A549 (cell line): Measurements from ENCODE around the gene ANO4. TPM values are rescaled to one million over a fixed set of nuclear protein-coding genes. Genes with fewer than 3 reads are reported as not detected.

Source experiments
- ATAC-seq, 2 experiments: fragments of 200-7000 bp in 1 of 2; fragments of >200 bp in 1 of 2; cut with Nextera tagmentation in 1 of 2; cut with Tn5 transposase in 1 of 2; 3 replicates each; pipeline versions ENCODE4 v1.8.0 to v1.9.1; 2018 to 2020; ENCODE audit warnings: mild to moderate bottlenecking in 1 of 2, moderate library complexity in 1 of 2
- CTCF ChIA-PET: fragments of 300-600 bp; sonication (Branson Sonifier 250); formaldehyde crosslinking; extraction: SDS; loops from one replicate; lab custom pipeline; 2021; ENCODE audit warnings: antibody characterized with exemption, inconsistent platforms; lab: Yijun Ruan, JAX
- POLR2A ChIA-PET: fragments of 350-600 bp; formaldehyde crosslinking; extraction: SDS; loops from one replicate; lab custom pipeline; 2021; ENCODE audit warnings: antibody characterized with exemption, inconsistent platforms; lab: Yijun Ruan, JAX
- DNase-seq, 2 experiments: peaks; one replicate each; pipeline versions ENCODE4 v3.0.0 to v3.0.0-alpha.2; 2011 to 2016; ENCODE audit warnings: low read depth in 1 of 2, low spot score in 1 of 2
- FAIRE-seq: peaks from 2 replicates; lab custom pipeline; 2011; peaks lifted over from hg19 to GRCh38; lab: Jason Lieb, UNC
- H3K27ac ChIP-seq, 2 experiments: fragments of >200 bp; sonication (Bioruptor Twin); formaldehyde crosslinking; 3 replicates each; pipeline ENCODE4 v1.5.1; 2016 to 2017
- H3K4me1 ChIP-seq: fragments of >200 bp; sonication (Bioruptor Twin); formaldehyde crosslinking; 3 replicates; pipeline ENCODE4 v1.6.1; 2016
- H3K4me2 ChIP-seq: fragments of >200 bp; sonication (Bioruptor Twin); formaldehyde crosslinking; 3 replicates; pipeline ENCODE4 v1.6.1; 2016
- H3K4me3 ChIP-seq: fragments of >200 bp; sonication (Bioruptor Twin); formaldehyde crosslinking; 3 replicates; pipeline ENCODE4 v1.5.1; 2016
- H3K9me3 ChIP-seq: fragments of >200 bp; sonication (Bioruptor Twin); formaldehyde crosslinking; 3 replicates; pipeline ENCODE4 v1.6.1; 2016
- BHLHE40 ChIP-seq: IDR thresholded peaks from 2 replicates; pipeline ENCODE4 v1.6.1; 2012; ENCODE audit warnings: low read depth, low read length, inconsistent platforms
- CBX2 ChIP-seq: fragments of 200-600 bp; sonication (generic); IDR thresholded peaks from 2 replicates; pipeline ENCODE4 v1.6.1; 2016; ENCODE audit warnings: low read depth, mild to moderate bottlenecking, borderline replicate concordance
- CEBPB ChIP-seq, 2 experiments: fragments of >200 bp in 1 of 2; sonication (Bioruptor Twin) in 1 of 2; formaldehyde crosslinking in 1 of 2; IDR thresholded peaks; 2 replicates each; pipeline ENCODE4 v1.6.1; 2012 to 2016
- ESRRA ChIP-seq: fragments of 150-350 bp; IDR thresholded peaks from 2 replicates; pipeline ENCODE4 v1.6.1; 2014; ENCODE audit warnings: mild to moderate bottlenecking, low read length, borderline replicate concordance
- FOSL2 ChIP-seq, 2 experiments: fragments of 450-650 bp in 1 of 2; fragments of >200 bp in 1 of 2; sonication (Bioruptor Twin) in 1 of 2; formaldehyde crosslinking; IDR thresholded peaks; 2 replicates each; pipeline versions ENCODE4 v1.5.0 to v1.6.1; 2016 to 2020; ENCODE audit warnings: mild to moderate bottlenecking in 1 of 2, moderate library complexity in 1 of 2
- GATA3 ChIP-seq: IDR thresholded peaks from 2 replicates; pipeline ENCODE4 v1.6.1; 2012; ENCODE audit warnings: borderline replicate concordance
- HOXB5 ChIP-seq: fragments of 250-450 bp; sonication (Bioruptor Pico); IDR thresholded peaks from 2 replicates; pipeline ENCODE4 v1.5.0; 2020; ENCODE audit warnings: mild to moderate bottlenecking, moderate library complexity
- JUN ChIP-seq, 2 experiments: fragments of >200 bp; sonication (Bioruptor Twin); formaldehyde crosslinking; IDR thresholded peaks; 2 replicates in 1 of 2; 3 replicates in 1 of 2; pipeline ENCODE4 v1.6.1; 2016 to 2017
- MYC ChIP-seq: IDR thresholded peaks from 2 replicates; pipeline ENCODE4 v1.6.1; 2012; ENCODE audit warnings: mild to moderate bottlenecking, inconsistent platforms, low read length, improper control_type of control experiment, borderline replicate concordance
- NFE2L2 ChIP-seq: fragments of 150-350 bp; conservative IDR thresholded peaks from 2 replicates; pipeline ENCODE4 v1.6.1; 2014; ENCODE audit warnings: low read length
- NR3C1 ChIP-seq: fragments of >200 bp; sonication (Bioruptor Twin); formaldehyde crosslinking; IDR thresholded peaks from 3 replicates; pipeline ENCODE4 v1.6.1; 2017
- RAD21 ChIP-seq, 2 experiments: fragments of >200 bp in 1 of 2; sonication (Bioruptor Twin) in 1 of 2; formaldehyde crosslinking in 1 of 2; IDR thresholded peaks in 1 of 2; conservative IDR thresholded peaks in 1 of 2; 2 replicates in 1 of 2; 3 replicates in 1 of 2; pipeline ENCODE4 v1.6.1; 2012 to 2018; ENCODE audit warnings: inconsistent platforms in 1 of 2
- RNF2 ChIP-seq: fragments of 200-600 bp; sonication (generic); IDR thresholded peaks from 2 replicates; pipeline ENCODE4 v1.6.1; 2016; ENCODE audit warnings: low read depth, mild to moderate bottlenecking, antibody characterized with exemption, moderate library complexity, borderline replicate concordance
- SREBF2 ChIP-seq: fragments of 450-650 bp; IDR thresholded peaks from 2 replicates; pipeline ENCODE4 v1.6.1; 2014; ENCODE audit warnings: mild to moderate bottlenecking, moderate library complexity
- USF2 ChIP-seq: fragments of 450-650 bp; IDR thresholded peaks from 2 replicates; pipeline ENCODE4 v1.6.1; 2014; ENCODE audit warnings: antibody characterized with exemption
- ZC3H11A ChIP-seq: fragments of 450-650 bp; IDR thresholded peaks from 2 replicates; pipeline ENCODE4 v1.6.1; 2014; ENCODE audit warnings: antibody characterized with exemption, mild to moderate bottlenecking
- WGBS: methylation state at CpG from one replicate; pipeline ENCODE4 v1.1.6; 2017; ENCODE audit errors: missing lambda C conversion rate; 5-methylcytosine and 5-hydroxymethylcytosine counted together
- polyA plus RNA-seq, 4 experiments: library from polyadenylated mRNA; depleted of rRNA in 3 of 4; stranded (reverse); fragments of >200 nt; fragmentation: RNase III in 1 of 4; extraction: RNeasy Plus Mini Kit Qiagen cat#74134 plus additional on column Dnase treatment in 1 of 4; gene quantifications; 2 replicates in 3 of 4; 3 replicates in 1 of 4; pipeline ENCODE4 v1.2.3, GENCODE V29; 2011 to 2017
- TF ChIP-seq, protein P1 (sequence below): fragments of >200 bp; sonication (Bioruptor Twin); formaldehyde crosslinking; IDR thresholded peaks from 3 replicates; pipeline ENCODE4 v1.5.1; 2016
- TF ChIP-seq, protein P2 (sequence below): fragments of >200 bp; sonication (Bioruptor Twin); formaldehyde crosslinking; IDR thresholded peaks from 3 replicates; pipeline ENCODE4 v1.6.1; 2016
- TF ChIP-seq, protein P3 (sequence below): fragments of 250-450 bp; sonication (Bioruptor Pico); IDR thresholded peaks from 2 replicates; pipeline ENCODE4 v1.5.0; 2020; ENCODE audit warnings: low read depth, mild to moderate bottlenecking, moderate library complexity

ANO4 gene
- polyA plus RNA-seq, 2 of the 4 experiments (the other 2 are of a cell fraction), result 0.17 TPM; not detected in 1

DNA sequence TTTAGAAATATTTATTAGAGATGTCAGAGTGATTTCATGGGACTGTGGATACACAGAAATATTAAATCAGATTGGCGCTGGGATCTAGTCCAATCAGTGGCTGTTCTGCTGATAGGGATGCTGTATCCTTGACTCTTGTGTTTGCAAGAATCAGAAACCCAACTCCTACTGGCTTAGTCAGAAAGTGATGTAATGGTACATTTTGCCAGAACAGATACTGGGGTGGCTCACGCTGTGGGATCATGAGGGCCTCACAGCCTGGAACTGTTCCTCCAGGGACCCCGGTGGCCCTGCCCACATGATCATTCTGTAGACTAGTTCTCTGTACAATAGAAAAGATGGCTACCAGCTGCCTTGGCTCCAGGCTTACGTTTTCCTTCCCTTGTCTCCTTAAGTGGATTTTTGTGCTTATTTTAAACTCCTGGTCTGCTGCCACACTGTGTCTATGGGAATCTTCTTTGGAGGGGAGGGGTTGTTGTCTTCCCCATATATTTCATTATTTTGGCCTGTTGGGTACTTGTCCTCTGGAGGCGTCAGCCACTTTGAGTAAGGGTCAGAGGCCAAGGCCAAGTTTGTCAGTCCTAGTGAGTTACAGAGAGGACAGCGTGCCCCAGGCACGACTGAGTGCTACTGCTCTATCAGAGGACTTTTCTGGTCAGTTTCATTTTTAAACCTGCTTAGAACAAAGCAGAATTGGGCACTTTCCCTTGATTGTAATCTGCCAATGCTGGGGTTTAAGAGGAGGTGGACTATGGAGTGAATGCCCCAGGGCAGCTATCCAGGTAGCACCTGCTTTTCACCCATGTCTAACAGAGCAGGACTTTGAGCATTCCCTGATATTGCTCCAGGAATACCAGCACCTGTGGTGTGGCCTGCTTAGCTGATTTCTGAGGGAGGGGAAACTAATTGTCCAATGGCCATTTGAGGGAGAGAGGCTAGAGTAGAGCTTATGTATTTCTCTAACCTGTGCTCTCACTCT is 251.2 kb downstream of the ANO4 start:
- FAIRE-seq, result no peak
- Histone ChIP-seq H3K9me3 (no peaks in the 10 kb centered on the region), H3K4me2 (no peak overlapping the region), H3K27ac (no peak overlapping the region), H3K4me3 (no peak overlapping the region), H3K4me1 (no peaks in the 10 kb centered on the region)
- TF ChIP-seq ZC3H11A (no peak), CEBPB (IDR thresholded peaks at IDR 0.05) (no peak), FOSL2 (IDR thresholded peaks at IDR 0.05) (no peak), FOSL2 (CRISPR knock-in tag; IDR thresholded peaks at IDR 0.05) (no peak), USF2 (no peak), BHLHE40 (no peak), NFE2L2 (no peak), RAD21 (conservative IDR thresholded peaks at IDR 0.05 in 1 of 2, IDR thresholded peaks at IDR 0.05 in 1 of 2) (no peak), CBX2 (no peak), RNF2 (no peak), GATA3 (no peak), ESRRA (no peak), SREBF2 (no peak)
- TF ChIP-seq, protein P1, sequence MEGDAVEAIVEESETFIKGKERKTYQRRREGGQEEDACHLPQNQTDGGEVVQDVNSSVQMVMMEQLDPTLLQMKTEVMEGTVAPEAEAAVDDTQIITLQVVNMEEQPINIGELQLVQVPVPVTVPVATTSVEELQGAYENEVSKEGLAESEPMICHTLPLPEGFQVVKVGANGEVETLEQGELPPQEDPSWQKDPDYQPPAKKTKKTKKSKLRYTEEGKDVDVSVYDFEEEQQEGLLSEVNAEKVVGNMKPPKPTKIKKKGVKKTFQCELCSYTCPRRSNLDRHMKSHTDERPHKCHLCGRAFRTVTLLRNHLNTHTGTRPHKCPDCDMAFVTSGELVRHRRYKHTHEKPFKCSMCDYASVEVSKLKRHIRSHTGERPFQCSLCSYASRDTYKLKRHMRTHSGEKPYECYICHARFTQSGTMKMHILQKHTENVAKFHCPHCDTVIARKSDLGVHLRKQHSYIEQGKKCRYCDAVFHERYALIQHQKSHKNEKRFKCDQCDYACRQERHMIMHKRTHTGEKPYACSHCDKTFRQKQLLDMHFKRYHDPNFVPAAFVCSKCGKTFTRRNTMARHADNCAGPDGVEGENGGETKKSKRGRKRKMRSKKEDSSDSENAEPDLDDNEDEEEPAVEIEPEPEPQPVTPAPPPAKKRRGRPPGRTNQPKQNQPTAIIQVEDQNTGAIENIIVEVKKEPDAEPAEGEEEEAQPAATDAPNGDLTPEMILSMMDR, result no peak
- TF ChIP-seq, protein P2, sequence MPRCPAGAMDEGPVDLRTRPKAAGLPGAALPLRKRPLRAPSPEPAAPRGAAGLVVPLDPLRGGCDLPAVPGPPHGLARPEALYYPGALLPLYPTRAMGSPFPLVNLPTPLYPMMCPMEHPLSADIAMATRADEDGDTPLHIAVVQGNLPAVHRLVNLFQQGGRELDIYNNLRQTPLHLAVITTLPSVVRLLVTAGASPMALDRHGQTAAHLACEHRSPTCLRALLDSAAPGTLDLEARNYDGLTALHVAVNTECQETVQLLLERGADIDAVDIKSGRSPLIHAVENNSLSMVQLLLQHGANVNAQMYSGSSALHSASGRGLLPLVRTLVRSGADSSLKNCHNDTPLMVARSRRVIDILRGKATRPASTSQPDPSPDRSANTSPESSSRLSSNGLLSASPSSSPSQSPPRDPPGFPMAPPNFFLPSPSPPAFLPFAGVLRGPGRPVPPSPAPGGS, result no peak
- WGBS, result 21% methylated on average over 7 of the region's 7 CpGs
- no peak; a peak in 1 of 6 replicates for ATAC-seq
- CTCF ChIA-PET, result no interaction called here
- POLR2A ChIA-PET, result no interaction called here
- no peak for DNase-seq

GRCh38 chr12:101047652-101048051 is 253.1 kb downstream of the ANO4 start:
- no peak for FAIRE-seq

DNA sequence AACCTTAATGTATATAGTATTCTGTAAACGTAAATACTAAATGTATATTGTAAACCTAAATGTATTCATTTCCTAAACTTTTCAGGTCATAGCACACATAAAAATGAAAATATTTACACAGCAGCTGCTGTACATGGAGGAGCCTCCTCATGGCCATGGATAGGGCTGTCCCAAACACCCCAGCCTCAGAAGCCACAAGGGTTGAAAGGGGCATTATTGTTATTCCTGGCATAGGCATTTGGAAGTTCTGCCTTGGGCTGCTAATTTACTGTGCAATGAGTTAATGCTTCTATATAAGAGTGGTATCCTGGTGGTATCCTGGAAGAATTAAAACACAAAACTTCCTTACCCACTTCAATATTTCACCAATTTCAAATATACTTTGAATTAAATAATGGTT is 256.1 kb downstream of the ANO4 start:
- Histone ChIP-seq H3K4me2 (no peak overlapping the region), H3K4me3 (no peak overlapping the region), H3K9me3 (no peaks in the 10 kb centered on the region), H3K4me1 (peaks cover 20% of the 10 kb centered on the region; the same call in 2 of the 3 replicates), H3K27ac (no peak overlapping the region)
- FAIRE-seq, result no peak
- WGBS, result 0% methylated on average over 1 of the region's 1 CpG
- ChIA-PET CTCF (interaction anchor here (0.6 kb wide), 1 partner anchor 815 kb away, joined by 3 read pairs; no protein-coding TSS in a partner anchor), POLR2A (no interaction called here)
- TF ChIP-seq, protein P2, result no peak
- TF ChIP-seq JUN (IDR thresholded peaks at IDR 0.05) (no peak), NR3C1 (no peak), HOXB5 (CRISPR knock-in tag) (no peak)
- TF ChIP-seq, protein P3, sequence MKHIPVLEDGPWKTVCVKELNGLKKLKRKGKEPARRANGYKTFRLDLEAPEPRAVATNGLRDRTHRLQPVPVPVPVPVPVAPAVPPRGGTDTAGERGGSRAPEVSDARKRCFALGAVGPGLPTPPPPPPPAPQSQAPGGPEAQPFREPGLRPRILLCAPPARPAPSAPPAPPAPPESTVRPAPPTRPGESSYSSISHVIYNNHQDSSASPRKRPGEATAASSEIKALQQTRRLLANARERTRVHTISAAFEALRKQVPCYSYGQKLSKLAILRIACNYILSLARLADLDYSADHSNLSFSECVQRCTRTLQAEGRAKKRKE (CRISPR knock-in tag), result no peak
- TF ChIP-seq, all 56 proteins: peak for 0
- ATAC-seq, result no peak
- DNase-seq, result no peak

More at GRCh38 chr12:101047652-101048051, 253.1 kb downstream of the ANO4 start:
- WGBS, result 11% methylated on average over 1 of the region's 1 CpG
- H3K27ac ChIP-seq, result no peak overlapping the region
- H3K4me3 ChIP-seq, result no peak overlapping the region
- no peak for DNase-seq
- no peak for ATAC-seq
- peaks cover 15% of the 10 kb centered on the region; the same call in 2 of the 3 replicates for H3K4me1 ChIP-seq
- no peaks in the 10 kb centered on the region for H3K9me3 ChIP-seq
- ChIA-PET POLR2A (no interaction called here), CTCF (no interaction called here)
- TF ChIP-seq, protein P3 (CRISPR knock-in tag), result no peak
- no peak for TF ChIP-seq MYC
- no peak overlapping the region for H3K4me2 ChIP-seq
